BE2C (cell line): Measurements from ENCODE around the gene CDKL2.

Experiments
- DNase-seq: peaks from one replicate; pipeline ENCODE4 v3.0.0-alpha.2; 2020
- H3K27me3 ChIP-seq: fragments of 250-450 bp; sonication (Bioruptor Pico); 2 replicates; pipeline ENCODE4 v1.5.1; 2020; ENCODE audit warnings: mild to moderate bottlenecking
- H3K36me3 ChIP-seq: fragments of 250-450 bp; sonication (Bioruptor Pico); 2 replicates; pipeline ENCODE4 v1.5.1; 2020; ENCODE audit warnings: mild to moderate bottlenecking
- H3K4me1 ChIP-seq: fragments of 250-450 bp; sonication (Bioruptor Pico); 2 replicates; pipeline ENCODE4 v1.5.1; 2020
- H3K4me3 ChIP-seq: 2 replicates; pipeline ENCODE4 v1.5.1; 2011; ENCODE audit warnings: low read depth, low read length
- H3K9me3 ChIP-seq: fragments of 250-450 bp; sonication (Bioruptor Pico); 2 replicates; pipeline ENCODE4 v1.5.1; 2020
- CTCF ChIP-seq: IDR thresholded peaks from 2 replicates; pipeline ENCODE4 v1.5.1; 2012; ENCODE audit warnings: mild to moderate bottlenecking, low read depth, low read length

The CDKL2 gene

GRCh38 chr4:75530556-75531322 is 99.6 kb downstream of the CDKL2 start:
- H3K27me3 ChIP-seq, result no peaks in the 10 kb centered on the region
- 0 out of 2 replicates have a peak, but pooled peaks cover 9% of the 10 kb centered on the region for H3K36me3 ChIP-seq
- H3K4me1 ChIP-seq, result no peaks in the 10 kb centered on the region
- H3K9me3 ChIP-seq, result no peaks in the 10 kb centered on the region
- H3K4me3 ChIP-seq, result no peak overlapping the region
- no peak for DNase-seq
- no peak for TF ChIP-seq CTCF
